Dermis blood vessel endothelial cell (primary cell): ENCODE results near the gene RTN4RL2. TPM values are rescaled to one million over a fixed set of nuclear protein-coding genes. Genes with fewer than 3 reads are reported as not detected.
A peak's percentile ranks its signal among the peaks of the same experiment; 100 is the strongest.

Experiments
- DNase-seq: peaks from one replicate; pipeline ENCODE4 v3.0.0; 2010
- total RNA-seq: library from RNA; depleted of rRNA; stranded (reverse); fragments of >200 nt; gene quantifications from 2 replicates; pipeline ENCODE4 v1.2.3, GENCODE V29; 2014

Gene RTN4RL2
- total RNA-seq, 1 donor from 2014 or later: 0.51 TPM

GRCh38 chr11:57500926-57501325, 40.6 kb downstream of the RTN4RL2 start:
- no peak for DNase-seq

DNA sequence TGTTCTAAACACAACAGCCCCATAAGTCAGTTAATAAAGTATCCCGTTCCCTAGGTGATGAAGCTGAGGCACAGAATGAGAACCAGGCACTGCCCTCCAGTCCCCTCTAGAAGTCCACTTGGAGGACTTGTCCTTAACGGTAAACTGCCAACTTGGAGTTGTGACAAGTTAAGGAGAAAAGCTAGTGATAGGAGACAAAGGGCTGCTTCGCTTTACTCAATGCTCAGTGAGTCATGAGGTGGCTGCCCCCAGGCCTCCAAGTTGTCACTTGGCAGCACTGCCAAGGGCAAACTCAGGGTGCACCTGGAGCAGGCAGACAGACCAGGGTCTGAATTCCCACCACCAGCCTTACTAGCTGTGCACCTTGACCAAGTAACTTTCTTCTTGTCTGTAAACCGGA, 41.6 kb downstream of the RTN4RL2 start:
- DNase-seq: no peak

GRCh38 chr11:57502376-57502775, 42.0 kb downstream of the RTN4RL2 start:
- no peak for DNase-seq

GRCh38 chr11:57502870-57503269, 42.5 kb downstream of the RTN4RL2 start:
- no peak for DNase-seq

GRCh38 chr11:57504511-57504910, 44.2 kb downstream of the RTN4RL2 start:
- DNase-seq: no peak

- no peak for DNase-seq
These were observed 46.2 kb downstream of the RTN4RL2 start for GRCh38 chr11:57506522-57506921.

- DNase-seq: no peak
These were observed 48.2 kb downstream of the RTN4RL2 start for GRCh38 chr11:57508341-57509170.

- DNase-seq: no peak
These were observed 51.6 kb downstream of the RTN4RL2 start for GRCh38 chr11:57511741-57512430.

DNA sequence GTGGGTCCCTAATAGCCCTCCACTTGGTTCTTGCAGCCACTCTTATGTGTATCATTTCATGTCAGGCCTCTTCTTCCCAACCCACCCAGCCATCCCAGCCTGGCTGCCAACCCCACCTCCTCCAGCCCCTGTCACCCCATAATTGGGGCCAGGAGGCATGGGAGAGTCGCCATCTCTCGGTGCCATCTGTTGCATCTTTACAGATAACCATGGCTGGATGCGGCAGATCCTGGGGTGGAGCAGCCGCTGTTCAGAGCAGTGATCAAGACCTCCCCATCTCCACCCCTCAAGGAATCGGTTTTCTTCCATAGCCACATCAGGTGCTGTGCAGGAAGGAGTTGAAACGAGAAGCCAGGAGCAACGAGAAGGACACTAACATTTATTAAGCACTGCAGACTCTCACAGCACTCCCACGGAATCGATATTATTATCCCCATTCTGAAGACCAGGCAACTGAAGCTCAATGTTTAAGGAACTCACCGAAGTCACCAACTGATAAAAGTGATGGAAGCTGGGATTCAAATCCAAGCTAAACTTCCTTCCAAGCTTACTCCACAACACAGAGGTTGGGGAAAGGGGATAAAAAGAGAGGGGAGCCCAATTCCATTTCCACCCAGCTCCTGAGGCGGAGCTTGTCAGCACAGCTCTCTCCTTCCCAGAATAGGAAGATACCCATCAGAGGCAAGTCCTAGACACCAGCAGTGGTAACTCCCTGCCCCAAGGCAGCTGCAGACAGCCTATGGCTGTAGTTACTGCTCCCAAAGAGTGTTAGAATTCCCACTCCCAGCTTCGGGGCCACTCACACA, 52.5 kb downstream of the RTN4RL2 start:
- no peak for DNase-seq

- DNase-seq: no peak
These were observed 53.1 kb downstream of the RTN4RL2 start for GRCh38 chr11:57513452-57513795.

DNA sequence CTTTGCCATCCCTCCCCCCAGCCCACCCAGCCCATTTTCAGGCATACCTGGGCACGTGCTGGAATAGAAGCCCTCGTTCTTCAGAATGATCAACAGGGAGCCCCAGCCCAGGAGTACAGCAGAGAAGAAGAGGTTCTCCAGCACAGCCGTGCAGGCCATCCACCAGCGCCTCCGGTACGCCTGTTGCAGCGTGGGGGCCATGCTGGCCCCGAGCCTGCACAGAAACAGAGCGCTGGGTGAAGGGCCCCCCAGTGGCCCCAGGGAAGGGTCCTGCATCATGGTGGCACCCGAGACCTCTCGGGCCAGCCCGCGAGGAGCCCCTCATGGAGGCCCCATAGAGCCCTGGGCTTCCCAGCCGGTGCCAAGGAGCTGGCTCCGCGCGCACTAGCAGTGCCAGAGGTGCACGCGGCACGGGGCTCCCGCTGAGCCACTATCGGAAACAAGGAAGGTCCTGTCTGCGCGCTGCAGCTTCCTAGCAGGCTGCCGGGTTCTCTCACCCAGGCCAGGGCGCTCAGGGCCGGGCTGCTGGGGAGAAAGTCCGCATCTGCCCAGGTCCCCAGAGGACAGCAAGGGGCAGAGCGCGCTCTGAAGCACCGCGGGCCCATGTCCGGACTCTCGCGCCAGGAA, 53.7 kb downstream of the RTN4RL2 start:
- peak; percentile 51 for DNase-seq

DNA sequence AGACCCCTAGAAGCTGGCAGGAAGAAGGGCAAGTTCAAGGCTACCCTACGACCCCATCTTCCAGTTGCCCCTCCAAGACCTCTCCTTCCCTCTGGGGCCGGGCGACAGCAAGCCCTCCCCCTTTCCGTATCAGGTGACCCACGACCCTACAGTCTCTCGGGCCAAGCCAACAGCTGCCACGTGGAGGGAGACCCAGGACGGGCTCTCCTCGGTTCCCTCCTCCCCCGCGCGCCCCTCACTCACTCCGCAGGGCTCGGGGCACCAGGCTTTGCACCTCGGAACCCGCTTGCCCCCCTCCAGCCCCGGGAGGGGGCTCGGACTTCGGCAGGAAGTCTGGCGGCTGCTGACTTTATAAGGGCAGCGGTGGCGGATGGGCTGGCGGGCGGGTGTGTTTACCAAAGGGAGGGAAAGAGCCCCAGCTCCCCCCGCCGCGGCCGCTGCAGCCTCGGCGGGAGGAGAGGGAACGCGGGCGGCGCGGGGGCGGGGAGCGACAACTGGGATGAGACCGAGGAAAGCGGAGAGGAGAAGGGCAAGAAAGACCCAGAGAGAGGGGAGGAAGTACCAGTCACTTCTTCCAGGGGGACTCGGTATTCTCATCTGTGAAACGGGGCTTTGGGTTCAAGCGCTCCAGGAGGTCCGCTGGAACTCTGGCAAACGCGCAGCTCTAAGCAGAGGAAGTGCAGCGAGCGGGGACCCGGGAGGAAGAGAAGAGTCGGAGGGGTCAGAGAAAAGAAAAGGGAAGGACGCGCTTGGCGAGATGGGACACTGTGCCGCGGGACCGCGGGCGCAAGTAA, 54.4 kb downstream of the RTN4RL2 start:
- peak; percentile 33 for DNase-seq

DNA sequence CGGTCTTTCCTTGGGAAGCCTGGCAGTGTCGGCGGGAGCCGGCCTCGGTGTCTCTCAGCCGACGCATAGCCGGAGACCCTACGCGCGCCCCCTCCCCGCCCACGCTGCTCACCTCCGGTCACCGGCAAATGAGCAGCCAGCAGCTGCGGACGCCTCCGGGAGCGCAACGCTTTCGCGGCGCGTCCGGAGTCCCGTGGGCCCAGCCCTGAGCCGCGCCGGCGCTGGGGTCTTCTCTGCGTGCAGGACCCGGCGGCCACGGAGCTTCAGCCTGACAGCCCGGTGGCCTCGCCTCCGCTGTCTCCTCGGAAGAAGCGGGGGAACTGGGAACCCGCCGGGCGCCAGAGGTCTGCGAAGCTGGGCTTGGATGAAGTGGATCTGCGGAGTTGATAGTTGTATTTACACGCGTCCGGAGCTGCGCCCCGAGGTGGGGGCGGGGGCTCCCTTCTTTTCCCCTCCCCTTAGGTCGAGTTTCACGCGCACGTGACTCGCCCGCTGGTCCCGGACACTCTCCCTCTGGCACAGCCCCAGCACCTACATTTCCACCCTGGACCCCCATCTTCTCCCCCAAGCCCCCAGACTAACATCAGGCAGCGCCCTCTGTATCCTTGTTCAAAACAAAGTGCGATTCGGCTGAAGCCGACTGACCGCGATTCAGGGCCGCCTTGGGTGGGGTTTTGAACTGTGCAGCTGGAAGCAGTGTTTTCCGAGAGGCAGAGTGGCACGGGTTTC, 55.2 kb downstream of the RTN4RL2 start, which contains the start of gene SLC43A1:
Gene SLC43A1, minus strand, starts transcription at position 371 of the 729 bp plus-strand sequence. CDS start 1,591 bp downstream, outside the sequence.
- DNase-seq: peak; percentile 62

DNA sequence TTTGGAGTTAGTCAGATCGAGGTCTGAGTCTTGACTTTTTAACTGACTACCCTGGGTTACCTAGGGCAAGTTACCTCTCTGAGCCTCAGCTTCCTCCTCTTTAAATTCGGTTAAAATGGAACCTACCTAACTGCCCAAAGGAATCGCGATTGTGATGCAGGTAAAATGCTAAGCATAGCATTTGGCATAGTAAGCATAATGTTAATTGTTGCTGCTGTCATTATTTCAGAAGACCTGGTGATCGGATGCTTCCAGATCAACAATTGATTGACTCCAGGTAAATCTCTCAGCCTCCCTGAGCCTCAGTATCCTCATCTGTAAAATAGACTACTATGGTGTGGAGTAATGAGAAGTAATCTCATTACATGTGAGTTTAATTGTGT, 55.7 kb downstream of the RTN4RL2 start:
- DNase-seq: no peak

DNA sequence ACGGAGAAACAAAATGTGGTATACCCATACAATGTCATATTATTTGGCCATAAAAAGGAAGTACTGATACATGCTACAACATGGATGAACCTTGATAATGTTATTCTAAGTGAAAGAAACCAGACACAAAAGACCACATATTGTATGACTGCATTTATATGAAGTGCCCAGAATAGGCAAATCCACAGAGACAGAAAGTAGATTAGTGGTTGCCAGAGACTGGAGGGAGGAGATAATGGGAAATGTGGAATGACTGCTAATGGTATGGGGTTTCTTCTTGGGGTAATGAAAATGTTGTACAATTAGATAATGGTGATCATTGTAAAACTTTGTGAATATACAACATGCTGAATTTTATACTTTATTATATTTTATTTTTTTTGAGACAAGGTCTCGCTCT, 60.8 kb downstream of the RTN4RL2 start:
- DNase-seq: no peak

GRCh38 chr11:57523419-57523818, 63.1 kb downstream of the RTN4RL2 start:
- no peak for DNase-seq

Other genes with a start within 250 kb of the RTN4RL2 start
- gene APLNR, start 223.3 kb upstream of the RTN4RL2 start, total RNA-seq: 3.0 and 19.6 TPM in 2 replicates
- 74.3 and 79.6 TPM in 2 replicates for gene TNKS1BP1, start 135.6 kb upstream of the RTN4RL2 start, total RNA-seq
- 58.9 and 160 TPM in 2 replicates for gene SSRP1, start 124.6 kb upstream of the RTN4RL2 start, total RNA-seq
- not detected in 2 replicates for gene P2RX3, start 122.2 kb upstream of the RTN4RL2 start, total RNA-seq
- gene PRG3, start 79.4 kb upstream of the RTN4RL2 start, total RNA-seq: not detected in 2 replicates
- 0.19 TPM in 1 of 2 replicates, not detected in the other for gene PRG2, start 69.9 kb upstream of the RTN4RL2 start, total RNA-seq
- 57.7 and 101 TPM in 2 replicates for gene SLC43A3, start 33.4 kb upstream of the RTN4RL2 start, total RNA-seq
- 16.7 and 18.4 TPM in 2 replicates for gene SLC43A1, start 55.2 kb downstream of the RTN4RL2 start, total RNA-seq
- gene TIMM10, start 70.2 kb downstream of the RTN4RL2 start, total RNA-seq: 28.1 and 39.8 TPM in 2 replicates
- gene SMTNL1, start 77.1 kb downstream of the RTN4RL2 start, total RNA-seq: not detected in 2 replicates
- 37.4 and 41.5 TPM in 2 replicates for gene UBE2L6, start 107.1 kb downstream of the RTN4RL2 start, total RNA-seq
- gene SERPING1, start 137.2 kb downstream of the RTN4RL2 start, total RNA-seq: 0.19 and 0.85 TPM in 2 replicates
- 0.05 TPM in 1 of 2 replicates, not detected in the other for gene YPEL4, start 189.4 kb downstream of the RTN4RL2 start, total RNA-seq
- gene CLP1, start 197.2 kb downstream of the RTN4RL2 start, total RNA-seq: 24.6 and 26.5 TPM in 2 replicates
- 34.0 and 55.9 TPM in 2 replicates for gene ZDHHC5, start 207.6 kb downstream of the RTN4RL2 start, total RNA-seq